CD4-positive, alpha-beta T cell (primary cell): ENCODE results near the gene RUNX1. TPM values are rescaled to one million over a fixed set of nuclear protein-coding genes. Genes with fewer than 3 reads are reported as not detected.

Source experiments
- ATAC-seq: fragments of 200-7000 bp; cut with Tn5 transposase; one replicate; pipeline ENCODE4 v1.10.0; 2022; ENCODE audit warnings: mild to moderate bottlenecking; ENCODE audit not compliant: poor library complexity
- CTCF ChIA-PET: fragments of 350-600 bp; sonication (Branson Sonifier 250); formaldehyde crosslinking; loops from one replicate; lab custom pipeline; 2021; ENCODE audit warnings: antibody characterized with exemption, inconsistent platforms; lab: Charles Lee
- POLR2A ChIA-PET: fragments of 350-600 bp; sonication (Branson Sonifier 250); formaldehyde crosslinking; loops from one replicate; lab custom pipeline; 2021; ENCODE audit warnings: antibody characterized with exemption, inconsistent platforms; lab: Charles Lee
- DNase-seq, 14 experiments: peaks; one replicate each; pipeline ENCODE4 v3.0.0-alpha.2; 2013 to 2020; ENCODE audit warnings: mixed read lengths in 2 of 14
- H3K27ac ChIP-seq, 2 donors: one replicate each; pipeline versions ENCODE4 v1.5.1 to v1.7.0; 2013; ENCODE audit warnings: low read length in 2 of 2, low read depth in 1 of 2, mild to moderate bottlenecking in 1 of 2
- H3K27me3 ChIP-seq, 2 experiments: 1 replicate in 1 of 2; 2 replicates in 1 of 2; pipeline versions ENCODE4 v1.6.1 to v1.7.0; 2013; ENCODE audit warnings: low read length in 2 of 2, control low read depth in 1 of 2, mild to moderate bottlenecking in 1 of 2, moderate library complexity in 1 of 2; ENCODE audit not compliant: insufficient read depth in 2 of 2, control insufficient read depth in 1 of 2
- H3K36me3 ChIP-seq: one replicate; pipeline ENCODE4 v1.6.1; 2013; ENCODE audit warnings: low read length, control low read depth; ENCODE audit not compliant: insufficient read depth
- H3K4me1 ChIP-seq: one replicate; pipeline ENCODE4 v1.6.1; 2013; ENCODE audit warnings: low read length, control low read depth; ENCODE audit not compliant: insufficient read depth
- H3K4me3 ChIP-seq: one replicate; pipeline ENCODE4 v1.5.1; 2013; ENCODE audit warnings: mild to moderate bottlenecking, low read length, moderate library complexity
- H3K9me3 ChIP-seq, 2 experiments: 1 replicate in 1 of 2; 2 replicates in 1 of 2; pipeline versions ENCODE4 v1.6.1 to v1.7.0; 2013; ENCODE audit warnings: low read length in 2 of 2, mild to moderate bottlenecking in 2 of 2, control low read depth in 1 of 2, moderate library complexity in 1 of 2; ENCODE audit not compliant: control insufficient read depth in 1 of 2, insufficient read depth in 1 of 2
- H3K27ac Mint-ChIP-seq: one replicate; pipeline ENCODE4 v1.8.0; 2020; ENCODE audit warnings: mixed read lengths
- H3K27me3 Mint-ChIP-seq: one replicate; pipeline ENCODE4 v1.8.0; 2021; ENCODE audit warnings: mixed read lengths
- H3K36me3 Mint-ChIP-seq: one replicate; pipeline ENCODE4 v1.8.0; 2021; ENCODE audit warnings: low read depth, mixed read lengths
- H3K4me1 Mint-ChIP-seq: one replicate; pipeline ENCODE4 v1.8.0; 2021; ENCODE audit warnings: low read depth, mixed read lengths
- H3K4me3 Mint-ChIP-seq: one replicate; pipeline ENCODE4 v1.8.0; 2020; ENCODE audit warnings: mild to moderate bottlenecking, mixed read lengths
- H3K9me3 Mint-ChIP-seq: one replicate; pipeline ENCODE4 v1.8.0; 2020; ENCODE audit warnings: mixed read lengths
- intact Hi-C, 2 experiments: fragments of 100-400 bp; cut with DNase I in 1 of 2; cut with micrococcal nuclease in 1 of 2; formaldehyde crosslinking; loops; one replicate each; pipeline versions ENCODE4 v1.15.1 to v1.9.0; 2023 to 2025; cut with DNase I, micrococcal nuclease
- total RNA-seq, 174 experiments: library from RNA in 2 of 174; stranded (reverse) in 2 of 174; gene quantifications; one replicate each; pipeline ENCODE4 v1.2.3 and lab custom pipeline; 2021 to 2026
- TF ChIP-seq, protein P1 (sequence below): fragments of 200-600 bp; IDR thresholded peaks from one replicate; pipeline ENCODE4 v1.8.0; 2022; ENCODE audit warnings: antibody characterized with exemption, mild to moderate bottlenecking

RUNX1 gene
- total RNA-seq, 2 experiments from 2014 or later = 71.7 to 74.3 TPM

- POLR2A ChIA-PET = interaction anchor here (1.7 kb wide), 1 partner anchor 219 kb away, joined by 3 read pairs; no protein-coding TSS in a partner anchor
- H3K4me3 ChIP-seq = no peak overlapping the region
Observed at GRCh38 chr21:34825101-34825500, 224.0 kb downstream of the RUNX1 start.

GRCh38 chr21:34824314-34824713 lies 224.8 kb downstream of the RUNX1 start:
- DNase-seq (no peak), ATAC-seq (no peak)
- Histone ChIP-seq H3K4me3 (no peak overlapping the region), H3K27ac (no peak overlapping the region), H3K9me3 (peaks cover 4% of the 10 kb centered on the region in 2 experiments), H3K4me1 (peaks cover 4% of the 10 kb centered on the region), H3K36me3 (peaks cover 93% of the 10 kb centered on the region), H3K27me3 (no peaks in the 10 kb centered on the region)
- Mint-ChIP-seq H3K4me1 (peaks cover 15% of the 10 kb centered on the region), H3K27me3 (no peaks in the 10 kb centered on the region), H3K27ac (peak overlapping the region; percentile 24), H3K4me3 (no peak overlapping the region), H3K36me3 (peaks cover 96% of the 10 kb centered on the region), H3K9me3 (no peaks in the 10 kb centered on the region)
- ChIA-PET CTCF (no interaction called here), POLR2A (interaction anchor here (1.7 kb wide), 1 partner anchor 219 kb away, joined by 3 read pairs; no protein-coding TSS in a partner anchor)
- TF ChIP-seq, protein P1, sequence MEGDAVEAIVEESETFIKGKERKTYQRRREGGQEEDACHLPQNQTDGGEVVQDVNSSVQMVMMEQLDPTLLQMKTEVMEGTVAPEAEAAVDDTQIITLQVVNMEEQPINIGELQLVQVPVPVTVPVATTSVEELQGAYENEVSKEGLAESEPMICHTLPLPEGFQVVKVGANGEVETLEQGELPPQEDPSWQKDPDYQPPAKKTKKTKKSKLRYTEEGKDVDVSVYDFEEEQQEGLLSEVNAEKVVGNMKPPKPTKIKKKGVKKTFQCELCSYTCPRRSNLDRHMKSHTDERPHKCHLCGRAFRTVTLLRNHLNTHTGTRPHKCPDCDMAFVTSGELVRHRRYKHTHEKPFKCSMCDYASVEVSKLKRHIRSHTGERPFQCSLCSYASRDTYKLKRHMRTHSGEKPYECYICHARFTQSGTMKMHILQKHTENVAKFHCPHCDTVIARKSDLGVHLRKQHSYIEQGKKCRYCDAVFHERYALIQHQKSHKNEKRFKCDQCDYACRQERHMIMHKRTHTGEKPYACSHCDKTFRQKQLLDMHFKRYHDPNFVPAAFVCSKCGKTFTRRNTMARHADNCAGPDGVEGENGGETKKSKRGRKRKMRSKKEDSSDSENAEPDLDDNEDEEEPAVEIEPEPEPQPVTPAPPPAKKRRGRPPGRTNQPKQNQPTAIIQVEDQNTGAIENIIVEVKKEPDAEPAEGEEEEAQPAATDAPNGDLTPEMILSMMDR = no peak
- intact Hi-C loops = no loop called here

More at GRCh38 chr21:34825101-34825500, 224.0 kb downstream of the RUNX1 start:
- no peaks in the 10 kb centered on the region for H3K9me3 Mint-ChIP-seq
- CTCF ChIA-PET = interaction anchor here (0.6 to 1.0 kb wide), 2 partner anchors 15 to 601 kb away, joined by 3 read pairs; no protein-coding TSS in a partner anchor
- H3K27me3 Mint-ChIP-seq = no peaks in the 10 kb centered on the region
- peaks cover 15% of the 10 kb centered on the region for H3K4me1 Mint-ChIP-seq
- H3K27me3 ChIP-seq = no peaks in the 10 kb centered on the region
- peaks cover 96% of the 10 kb centered on the region for H3K36me3 Mint-ChIP-seq
- DNase-seq (no peak), ATAC-seq (no peak)
- TF ChIP-seq, protein P1 = no peak
- no peak overlapping the region for H3K4me3 Mint-ChIP-seq
- H3K27ac Mint-ChIP-seq = no peak overlapping the region
- peaks cover 4% of the 10 kb centered on the region in 2 experiments for H3K9me3 ChIP-seq
- no peak overlapping the region for H3K27ac ChIP-seq
- H3K4me1 ChIP-seq = peaks cover 4% of the 10 kb centered on the region
- peaks cover 93% of the 10 kb centered on the region for H3K36me3 ChIP-seq
- intact Hi-C loops = no loop called here

- CTCF ChIA-PET = no interaction called here
- H3K4me1 ChIP-seq = peaks cover 6% of the 10 kb centered on the region
- TF ChIP-seq, protein P1 = no peak
- Mint-ChIP-seq H3K9me3 (no peaks in the 10 kb centered on the region), H3K4me1 (peaks cover 18% of the 10 kb centered on the region), H3K4me3 (no peak overlapping the region), H3K27me3 (no peaks in the 10 kb centered on the region), H3K36me3 (peaks cover 94% of the 10 kb centered on the region), H3K27ac (peak overlapping the region; percentile 60)
- no peaks in the 10 kb centered on the region for H3K27me3 ChIP-seq
- ATAC-seq (no peak), DNase-seq (no peak)
- H3K9me3 ChIP-seq = peaks cover 4% of the 10 kb centered on the region in 2 experiments
- peaks cover 91% of the 10 kb centered on the region for H3K36me3 ChIP-seq
- intact Hi-C loops = no loop called here
- no peak overlapping the region for H3K27ac ChIP-seq
- POLR2A ChIA-PET = no interaction called here
- no peak overlapping the region for H3K4me3 ChIP-seq
Observed at GRCh38 chr21:34822942-34823341, 226.2 kb downstream of the RUNX1 start.
